HT1080 (cell line): Measurements from ENCODE around the gene C9orf40. TPM values are rescaled to one million over a fixed set of nuclear protein-coding genes. Genes with fewer than 3 reads are reported as not detected.

ENCODE experiments used
- DNase-seq: peaks from one replicate; pipeline ENCODE4 v3.0.0-alpha.2; 2015; ENCODE audit warnings: low read depth
- polyA plus RNA-seq, 2 experiments: library from polyadenylated mRNA; depleted of rRNA; stranded (reverse); fragments of >200 nt; gene quantifications; 2 replicates each; pipeline ENCODE4 v1.2.3, GENCODE V29; 2015
- total RNA-seq: library from RNA; depleted of rRNA; stranded (reverse); fragments of >200 nt; shearing (Covaris generic); gene quantifications from 2 replicates; pipeline ENCODE4 v1.2.3, GENCODE V29; 2014; rRNA removed

Gene C9orf40, protein sequence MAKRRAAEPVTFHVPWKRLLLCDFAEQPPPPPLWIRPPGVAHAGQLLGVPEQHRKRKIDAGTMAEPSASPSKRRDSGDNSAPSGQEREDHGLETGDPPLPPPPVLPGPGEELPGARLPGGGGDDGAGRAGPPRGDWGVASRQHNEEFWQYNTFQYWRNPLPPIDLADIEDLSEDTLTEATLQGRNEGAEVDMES
- 10.8 and 12.9 TPM in 2 replicates for total RNA-seq
- 15.0 and 19.3 TPM in 2 replicates for polyA plus RNA-seq (2015; cell fraction: cytosol; rRNA removed)
- 12.9 and 13.1 TPM in 2 replicates for polyA plus RNA-seq (2015; cell fraction: nucleus; rRNA removed)

- DNase-seq: peak; percentile 85
Measured at GRCh38 chr9:74952201-74953151, at the start of gene C9orf40. Gene C9orf40, minus strand, starts transcription at chr9:74952912. Its CDS starts 301 bp downstream, at chr9:74952611.

GRCh38 chr9:75001719-75002421, 49.2 kb upstream of the C9orf40 start:
- peak; percentile 76 for DNase-seq

GRCh38 chr9:75000835-75001234, 48.1 kb upstream of the C9orf40 start:
- no peak for DNase-seq

- no peak for DNase-seq
Measured at GRCh38 chr9:74985041-74985440, 32.3 kb upstream of the C9orf40 start.

DNA sequence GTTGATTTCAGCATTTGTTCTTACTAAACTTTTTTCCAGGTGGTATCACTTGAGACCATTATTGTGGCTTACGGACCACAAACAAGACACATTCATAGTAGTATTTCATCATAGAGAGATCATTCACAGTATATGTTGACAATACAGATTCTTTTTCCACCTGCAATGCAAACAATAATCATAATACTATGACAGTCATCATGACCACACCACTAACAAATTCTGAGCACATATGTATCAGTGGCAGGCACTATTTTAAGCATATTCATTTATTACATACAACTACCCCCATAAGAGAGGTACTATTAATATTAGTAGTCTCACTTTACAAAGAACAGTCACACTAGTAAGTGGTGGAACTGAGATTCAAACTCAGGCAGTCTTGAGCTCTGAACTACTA, 31.0 kb upstream of the C9orf40 start:
- no peak for DNase-seq

DNA sequence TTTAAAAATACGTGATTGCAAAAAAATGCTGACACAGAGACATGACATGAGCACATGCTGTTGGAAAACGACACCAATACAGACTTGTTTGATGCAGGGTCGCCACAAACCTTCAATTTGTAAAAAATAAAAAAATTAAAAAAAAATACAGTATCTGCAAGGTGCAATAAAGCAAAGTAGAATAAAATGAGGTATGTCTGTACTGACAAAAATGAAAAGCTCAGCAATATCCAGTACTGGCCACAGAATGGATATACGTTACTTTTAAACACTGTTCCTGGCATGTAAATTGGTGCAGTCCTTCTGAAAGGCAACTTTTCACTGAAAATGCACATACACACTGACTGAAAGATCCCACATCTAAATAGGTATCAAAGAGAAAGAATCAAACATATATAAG, 27.1 kb upstream of the C9orf40 start:
- DNase-seq: no peak

DNA sequence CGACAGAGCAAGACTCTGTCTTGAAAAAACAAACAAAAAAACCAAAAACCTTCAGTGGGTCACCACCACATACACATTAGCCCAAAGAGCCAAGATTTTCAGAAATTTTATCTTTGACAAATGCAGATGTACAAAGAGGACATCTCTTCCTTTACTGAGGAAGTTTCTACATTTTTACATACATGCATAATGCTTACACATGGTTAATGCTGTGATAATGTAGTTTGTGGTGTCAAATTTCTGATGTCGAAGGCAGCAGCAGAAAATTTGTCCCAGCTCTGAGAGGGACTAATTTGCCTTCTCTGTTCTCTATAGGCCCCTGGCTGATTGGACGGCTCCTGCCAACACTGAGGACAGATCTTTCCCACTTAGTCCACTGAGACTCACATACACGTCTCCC, 24.6 kb upstream of the C9orf40 start:
- no peak for DNase-seq

DNA sequence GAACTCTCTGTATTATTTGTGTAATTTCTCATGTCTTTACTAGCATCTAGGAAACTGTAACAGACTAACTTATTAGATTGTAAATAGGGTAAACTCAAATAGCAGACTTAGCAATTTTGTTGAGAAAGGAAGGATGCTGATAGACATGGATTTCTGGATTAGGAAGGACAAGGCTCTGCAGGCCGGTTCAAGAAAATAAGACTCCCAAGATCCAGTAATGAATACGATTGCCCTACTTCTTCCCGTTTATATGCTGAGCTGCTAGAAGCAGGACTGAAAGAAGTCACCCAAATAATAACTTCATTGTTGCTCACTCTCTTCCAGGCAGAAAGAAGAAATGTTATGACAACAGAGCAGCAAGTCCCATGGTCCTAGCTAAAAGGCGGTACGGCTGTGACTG, 22.8 kb upstream of the C9orf40 start:
- DNase-seq: no peak

- no peak for DNase-seq
Measured at GRCh38 chr9:74974558-74974957, 21.8 kb upstream of the C9orf40 start.

DNA sequence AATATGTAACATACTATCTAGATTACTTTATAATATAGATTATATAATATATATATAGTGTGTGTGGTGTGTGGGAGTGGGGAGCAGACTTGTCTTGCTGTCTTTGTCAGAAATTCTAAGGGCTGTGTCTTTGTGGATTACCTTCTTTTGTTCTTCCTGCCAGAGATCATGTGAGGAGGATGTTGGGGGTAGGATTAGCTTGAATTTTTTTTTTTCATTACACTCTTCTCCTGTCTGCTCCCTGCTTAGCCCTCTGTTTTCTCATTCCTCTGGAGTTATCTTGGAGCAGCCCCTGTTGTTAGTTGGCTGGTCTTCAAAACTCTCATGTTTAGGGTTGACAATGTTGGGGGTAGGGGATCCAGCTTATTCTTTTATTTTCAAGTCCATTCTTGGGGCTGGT, 21.0 kb upstream of the C9orf40 start:
- no peak for DNase-seq

DNA sequence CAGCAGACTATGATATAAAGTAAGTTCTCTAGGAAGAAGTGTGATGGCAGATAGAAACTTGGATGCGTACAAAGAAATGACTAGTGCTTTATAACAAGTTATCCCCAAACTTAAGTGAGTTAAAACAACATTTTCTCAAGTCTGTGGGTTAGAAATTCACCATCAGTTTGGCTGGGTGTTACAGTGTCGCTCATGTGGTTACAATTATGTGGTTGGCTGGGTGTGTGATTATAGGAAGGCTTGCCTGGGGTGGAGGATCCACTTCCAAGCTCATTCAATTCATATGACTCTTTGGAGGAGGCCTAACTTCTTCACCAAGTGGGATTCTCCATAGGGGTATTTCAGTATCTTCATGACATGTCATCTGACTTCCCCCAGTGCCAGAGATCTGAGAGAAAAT, 10.3 kb upstream of the C9orf40 start:
- DNase-seq: no peak

- no peak for DNase-seq
Measured at GRCh38 chr9:74961496-74961895, 8.8 kb upstream of the C9orf40 start.

DNA sequence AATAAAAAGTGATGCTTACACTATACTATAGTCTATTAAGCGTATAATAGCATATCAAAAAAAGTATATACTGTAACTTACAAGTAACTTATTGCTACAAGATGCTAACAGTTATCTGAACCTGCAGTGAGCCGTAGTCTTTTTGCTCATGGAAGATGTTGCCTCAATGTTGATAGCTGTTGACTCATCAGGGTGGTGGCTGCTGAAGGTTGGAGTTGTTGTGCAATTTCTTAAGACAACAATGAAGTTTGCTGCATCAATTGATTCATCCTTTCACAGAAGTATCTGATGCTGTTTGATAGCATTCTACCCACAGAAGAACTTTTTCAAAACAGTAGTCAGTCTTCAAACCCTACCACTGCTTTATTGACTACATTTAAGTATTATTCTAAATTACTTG, 7.8 kb upstream of the C9orf40 start:
- peak; percentile 62 for DNase-seq

DNA sequence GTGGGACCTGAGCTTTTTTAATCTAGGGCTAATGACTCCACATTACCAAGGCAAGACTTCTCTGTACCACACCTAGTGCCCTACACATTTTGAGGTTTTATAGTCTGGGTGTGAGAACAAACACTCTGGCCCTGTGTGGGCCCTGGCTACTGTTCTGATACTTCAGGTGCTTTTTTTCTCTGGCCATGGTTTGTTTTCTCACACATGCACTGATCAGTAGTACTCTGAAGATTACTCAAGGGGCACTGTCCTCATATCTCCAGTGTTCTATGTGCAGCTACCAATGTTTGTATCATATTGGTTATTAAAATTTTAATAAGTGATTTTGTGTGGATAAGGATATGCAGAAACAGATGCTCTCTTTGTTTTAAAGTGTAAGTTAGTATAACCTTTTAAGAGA, 5.9 kb upstream of the C9orf40 start:
- DNase-seq: no peak

GRCh38 chr9:74953235-74953751, 581 bp upstream of the C9orf40 start:
- DNase-seq: no peak

GRCh38 chr9:74951725-74952151, 974 bp downstream of the C9orf40 start:
- DNase-seq: peak; percentile 39

GRCh38 chr9:74951107-74951720, 1.5 kb downstream of the C9orf40 start:
- DNase-seq: no peak

- DNase-seq: no peak
Measured at GRCh38 chr9:74949859-74950855, 2.6 kb downstream of the C9orf40 start.

GRCh38 chr9:74948937-74949336, 3.8 kb downstream of the C9orf40 start:
- no peak for DNase-seq

- DNase-seq: no peak
Measured at GRCh38 chr9:74946686-74947085, 6.0 kb downstream of the C9orf40 start.
